GM10847 (cell line): ENCODE data around the gene MAST3.
A peak's percentile ranks its signal among the peaks of the same experiment; 100 is the strongest.

Source experiments
- POLR2A ChIP-seq: IDR thresholded peaks from 2 replicates; pipeline ENCODE4 v1.6.1; 2011; ENCODE audit not compliant: insufficient read length; ENCODE audit errors: extremely low read depth

MAST3 gene

DNA sequence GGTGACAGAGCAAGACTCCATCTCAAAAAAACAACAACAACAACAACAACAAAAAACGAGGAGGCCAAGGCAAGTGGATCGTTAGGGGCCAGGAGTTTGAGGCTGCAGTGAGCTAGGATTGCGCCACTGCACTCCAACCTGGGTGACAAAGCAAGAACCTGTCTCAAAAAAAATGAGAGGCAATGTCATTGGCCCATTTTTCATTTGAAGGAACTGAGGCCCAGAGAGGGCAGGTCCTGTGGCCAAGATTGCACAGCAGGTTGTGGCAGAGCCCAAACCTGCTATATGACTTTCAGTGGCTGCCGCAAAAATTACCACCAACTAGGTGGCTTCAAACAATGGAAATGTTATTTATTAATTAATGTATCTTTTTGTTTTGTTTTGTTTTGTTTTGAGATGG is 60.9 kb downstream of the MAST3 start:
- no peak for TF ChIP-seq POLR2A

DNA sequence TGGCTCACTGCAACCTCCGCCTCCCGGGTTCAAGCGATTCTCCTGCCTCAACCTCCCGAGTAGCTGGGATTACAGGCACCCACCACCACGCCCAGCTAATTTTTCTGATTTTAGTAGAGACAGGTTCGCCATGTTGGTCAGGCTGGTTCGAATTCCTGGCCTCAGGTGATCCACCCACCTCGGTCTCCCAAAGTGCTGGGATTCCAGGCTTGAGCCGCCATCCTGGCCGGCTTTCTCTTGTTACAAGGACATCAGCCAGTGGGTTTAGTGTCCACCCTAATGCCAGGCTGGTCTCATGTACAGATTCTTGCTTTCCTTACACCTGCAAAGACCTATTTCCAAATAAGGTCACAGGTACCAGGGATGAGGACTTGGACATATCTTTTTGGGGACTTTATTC is 62.2 kb downstream of the MAST3 start:
- no peak for TF ChIP-seq POLR2A

DNA sequence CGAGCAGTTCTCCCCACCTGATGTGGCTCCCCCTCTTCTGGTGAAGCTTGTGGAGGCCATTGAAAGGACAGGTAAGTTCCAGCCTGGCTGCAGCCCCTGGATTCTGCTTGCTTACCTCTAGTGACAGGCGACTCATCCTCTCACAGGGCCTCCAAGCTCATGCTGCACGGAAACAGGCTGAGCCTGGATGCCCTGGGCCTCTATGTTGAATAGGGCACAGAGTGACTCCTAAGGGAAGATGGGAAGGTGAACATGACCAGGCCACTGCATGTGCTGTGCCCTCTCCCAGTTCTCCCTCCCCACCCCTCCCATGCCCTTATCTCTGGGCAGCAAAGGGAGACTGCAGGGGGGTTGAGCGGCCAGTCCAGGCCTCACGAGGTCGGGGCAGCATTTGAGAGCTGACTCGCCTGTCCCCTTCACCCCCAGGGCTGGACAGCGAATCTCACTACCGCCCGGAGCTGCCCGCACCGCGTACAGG is 63.0 kb downstream of the MAST3 start:
- no peak for TF ChIP-seq POLR2A

DNA sequence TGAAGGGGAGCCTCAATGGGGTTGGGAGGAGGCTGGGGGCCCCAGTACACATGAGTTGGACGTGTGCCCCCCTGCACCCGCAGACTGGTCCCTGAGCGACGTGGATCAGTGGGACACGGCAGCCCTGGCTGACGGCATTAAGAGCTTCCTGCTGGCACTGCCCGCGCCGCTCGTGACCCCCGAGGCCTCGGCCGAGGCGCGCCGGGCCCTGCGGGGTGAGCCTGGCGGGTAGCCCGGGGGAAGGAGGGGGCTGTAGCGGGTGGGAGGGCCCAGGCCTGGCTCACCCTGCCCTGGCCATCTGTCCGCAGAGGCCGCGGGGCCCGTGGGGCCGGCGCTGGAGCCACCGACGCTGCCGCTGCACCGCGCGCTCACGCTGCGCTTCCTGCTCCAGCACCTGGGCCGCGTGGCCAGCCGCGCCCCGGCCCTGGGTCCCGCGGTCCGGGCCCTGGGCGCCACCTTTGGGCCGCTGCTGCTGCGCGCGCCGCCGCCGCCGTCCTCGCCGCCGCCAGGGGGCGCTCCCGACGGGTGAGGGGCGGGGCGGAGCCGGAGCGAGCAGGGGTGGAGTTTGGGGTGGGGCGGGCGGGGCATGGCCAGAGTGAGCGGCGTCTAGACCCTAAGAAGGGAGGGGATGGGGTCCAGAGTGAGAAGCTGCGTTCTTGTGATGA is 63.5 kb downstream of the MAST3 start:
- TF ChIP-seq POLR2A: peak; percentile 48

DNA sequence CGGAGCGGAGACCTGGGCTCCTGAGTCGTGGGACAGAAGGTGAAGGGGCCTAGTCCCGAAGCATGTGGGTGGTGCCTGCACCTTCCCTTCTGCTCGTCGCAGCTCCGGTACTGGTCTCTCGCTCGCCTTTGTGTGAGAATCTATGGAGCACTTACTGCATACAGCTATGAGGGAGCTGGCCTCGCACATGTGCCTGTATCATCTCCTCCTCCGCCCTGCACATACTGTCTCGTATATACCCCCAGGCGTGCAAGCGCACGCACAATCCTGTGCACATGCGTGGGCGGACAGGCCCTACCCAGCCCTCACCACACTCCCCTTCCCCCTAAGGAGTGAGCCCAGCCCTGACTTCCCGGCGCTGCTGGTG is 64.0 kb downstream of the MAST3 start:
- TF ChIP-seq POLR2A: no peak

DNA sequence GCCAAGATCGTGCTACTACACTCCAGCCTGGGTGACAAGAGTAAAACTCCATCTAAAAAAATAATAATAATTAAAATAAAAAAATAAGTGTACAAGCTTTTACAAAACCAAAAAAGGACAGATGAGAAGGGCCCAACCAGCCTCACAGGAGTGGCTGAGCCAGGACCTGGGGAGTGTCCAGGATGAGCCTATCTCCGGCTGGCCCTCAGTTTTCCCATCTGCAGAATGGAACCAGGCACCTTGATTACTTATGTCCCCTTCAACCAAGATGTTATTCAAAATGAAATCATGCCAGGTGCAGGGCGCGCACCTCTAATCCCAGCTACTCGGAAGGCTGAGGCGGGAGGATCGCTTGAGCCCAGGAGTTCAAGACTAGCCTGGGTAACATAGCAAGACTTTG is 66.5 kb downstream of the MAST3 start:
- no peak for TF ChIP-seq POLR2A

DNA sequence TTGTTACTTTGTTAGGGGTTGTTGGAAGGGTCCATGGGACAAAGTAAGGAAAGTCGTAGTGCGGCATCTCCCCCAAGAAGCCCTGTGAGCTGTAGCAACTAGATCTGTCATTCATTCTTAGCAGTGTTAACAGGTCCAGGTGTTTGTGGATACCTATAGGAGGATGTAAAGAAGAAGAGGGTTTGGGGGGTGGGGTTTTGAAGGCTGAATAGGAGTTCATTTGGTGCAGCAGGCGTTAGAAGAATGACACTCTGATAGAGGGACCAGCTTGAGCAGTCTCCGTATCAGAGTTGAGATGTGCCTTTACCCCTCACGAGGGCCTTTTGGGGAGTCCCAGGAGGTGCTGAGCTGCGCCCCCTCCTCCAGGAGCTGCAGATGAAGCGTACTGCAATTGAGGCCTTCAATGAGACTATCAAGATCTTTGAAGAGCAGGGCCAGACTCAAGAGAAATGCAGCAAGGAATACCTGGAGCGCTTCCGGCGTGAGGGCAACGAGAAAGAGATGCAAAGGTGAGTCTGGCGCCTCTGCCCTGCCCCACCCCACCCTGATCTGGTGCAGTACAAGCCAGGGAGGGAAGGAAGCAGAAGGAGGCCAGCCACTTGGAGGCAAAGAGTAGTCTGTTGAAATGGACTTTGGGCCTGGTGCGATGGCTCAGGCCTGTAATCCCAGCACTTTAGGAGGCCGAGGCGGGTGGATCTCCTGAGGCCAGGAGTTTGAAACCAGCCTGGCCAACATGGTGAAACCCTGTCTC is 68.4 kb downstream of the MAST3 start:
- TF ChIP-seq POLR2A: no peak

DNA sequence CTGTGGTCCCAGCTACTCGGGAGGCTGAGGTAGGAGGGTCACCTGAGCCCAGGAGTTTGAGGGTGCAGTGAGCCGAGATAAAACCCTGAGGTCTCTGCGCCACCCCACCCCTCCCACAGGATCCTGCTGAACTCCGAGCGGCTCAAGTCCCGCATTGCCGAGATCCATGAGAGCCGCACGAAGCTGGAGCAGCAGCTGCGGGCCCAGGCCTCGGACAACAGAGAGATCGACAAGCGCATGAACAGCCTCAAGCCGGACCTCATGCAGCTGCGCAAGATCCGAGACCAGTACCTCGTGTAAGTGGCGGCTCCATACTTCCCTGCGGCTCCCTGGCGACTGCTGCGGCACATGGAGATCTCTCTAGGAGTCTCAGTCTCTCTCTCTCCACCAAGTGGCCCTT is 69.4 kb downstream of the MAST3 start:
- TF ChIP-seq POLR2A: no peak

DNA sequence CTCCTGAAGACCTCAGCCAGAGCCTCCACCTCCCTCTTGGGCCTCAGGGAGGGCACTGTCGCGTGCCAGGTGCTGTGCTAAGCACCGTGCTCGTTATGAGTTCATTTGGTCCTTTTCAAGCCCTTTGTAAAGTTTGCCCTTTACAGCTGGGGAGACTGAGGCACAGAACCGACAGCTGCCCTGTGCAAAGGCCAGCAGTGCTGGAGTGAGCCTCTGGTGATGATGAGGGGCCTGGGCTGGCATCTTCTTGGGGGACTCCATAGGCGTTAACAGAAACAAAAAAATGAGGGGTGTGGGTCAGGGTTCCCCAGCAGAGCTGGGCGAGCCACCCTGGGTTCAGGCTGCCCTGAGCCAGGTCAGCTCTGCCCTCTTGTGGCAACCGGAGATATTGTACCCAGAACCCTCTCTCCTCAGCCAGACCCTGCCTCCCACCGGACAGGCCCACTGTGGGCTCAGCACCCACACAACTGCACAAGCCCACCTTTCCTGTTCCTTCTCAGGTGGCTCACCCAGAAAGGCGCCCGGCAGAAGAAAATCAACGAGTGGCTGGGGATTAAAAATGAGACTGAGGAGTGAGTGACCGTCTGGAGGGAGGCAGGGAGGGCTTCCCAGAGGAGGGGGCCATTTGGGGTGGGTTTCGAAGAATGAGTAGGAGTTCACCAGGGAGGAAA is 70.5 kb downstream of the MAST3 start:
- no peak for TF ChIP-seq POLR2A

DNA sequence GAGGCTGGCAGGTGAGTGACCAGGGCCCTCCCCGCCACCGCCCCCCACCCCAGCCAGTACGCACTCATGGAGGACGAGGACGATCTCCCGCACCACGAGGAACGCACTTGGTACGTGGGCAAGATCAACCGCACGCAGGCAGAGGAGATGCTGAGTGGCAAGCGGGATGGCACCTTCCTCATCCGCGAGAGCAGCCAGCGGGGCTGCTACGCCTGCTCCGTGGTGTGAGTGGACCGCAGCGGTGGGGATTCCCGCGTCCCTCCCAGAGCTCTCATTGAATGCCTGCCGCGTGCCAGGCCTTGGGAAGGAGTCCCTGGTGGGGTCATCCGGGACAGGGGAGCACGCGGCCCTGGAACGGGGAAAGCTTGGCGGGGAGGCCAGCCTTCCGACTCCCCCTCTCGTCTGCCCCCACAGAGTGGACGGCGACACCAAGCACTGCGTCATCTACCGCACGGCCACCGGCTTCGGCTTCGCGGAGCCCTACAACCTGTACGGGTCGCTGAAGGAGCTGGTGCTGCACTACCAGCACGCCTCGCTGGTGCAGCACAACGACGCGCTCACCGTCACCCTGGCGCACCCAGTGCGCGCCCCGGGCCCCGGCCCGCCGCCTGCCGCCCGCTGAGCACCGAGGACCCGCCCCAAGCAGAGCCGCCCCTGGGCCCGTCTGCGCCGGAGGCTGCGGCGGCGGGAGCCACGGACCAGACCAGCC is 71.2 kb downstream of the MAST3 start:
- no peak for TF ChIP-seq POLR2A

DNA sequence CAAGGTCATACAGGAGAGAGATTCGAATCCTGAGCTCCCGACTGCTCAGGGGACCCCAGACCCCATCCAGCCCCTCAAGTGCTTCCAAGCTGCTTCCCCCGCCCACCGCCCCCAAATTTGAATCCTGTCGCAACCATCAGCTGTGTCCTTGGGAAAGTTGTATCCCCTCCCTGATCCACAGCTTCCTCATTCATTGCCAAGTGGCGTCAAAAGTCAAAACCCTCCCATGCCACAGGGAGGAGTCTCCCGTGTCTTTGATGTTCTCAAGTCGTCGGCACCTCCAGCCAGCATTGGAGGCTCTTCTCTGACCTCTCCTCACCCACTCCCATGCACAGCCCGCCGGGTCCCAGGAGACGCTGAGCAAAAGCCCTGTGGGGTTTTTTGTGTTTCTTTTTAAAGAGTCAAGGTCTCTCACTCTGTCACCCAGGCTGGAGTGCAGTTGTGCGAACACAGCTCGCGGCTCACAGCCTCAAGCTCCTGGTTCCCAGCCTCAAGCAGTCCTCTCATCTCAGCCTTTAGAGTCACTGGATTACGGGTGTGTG is 73.2 kb downstream of the MAST3 start:
- TF ChIP-seq POLR2A: no peak

DNA sequence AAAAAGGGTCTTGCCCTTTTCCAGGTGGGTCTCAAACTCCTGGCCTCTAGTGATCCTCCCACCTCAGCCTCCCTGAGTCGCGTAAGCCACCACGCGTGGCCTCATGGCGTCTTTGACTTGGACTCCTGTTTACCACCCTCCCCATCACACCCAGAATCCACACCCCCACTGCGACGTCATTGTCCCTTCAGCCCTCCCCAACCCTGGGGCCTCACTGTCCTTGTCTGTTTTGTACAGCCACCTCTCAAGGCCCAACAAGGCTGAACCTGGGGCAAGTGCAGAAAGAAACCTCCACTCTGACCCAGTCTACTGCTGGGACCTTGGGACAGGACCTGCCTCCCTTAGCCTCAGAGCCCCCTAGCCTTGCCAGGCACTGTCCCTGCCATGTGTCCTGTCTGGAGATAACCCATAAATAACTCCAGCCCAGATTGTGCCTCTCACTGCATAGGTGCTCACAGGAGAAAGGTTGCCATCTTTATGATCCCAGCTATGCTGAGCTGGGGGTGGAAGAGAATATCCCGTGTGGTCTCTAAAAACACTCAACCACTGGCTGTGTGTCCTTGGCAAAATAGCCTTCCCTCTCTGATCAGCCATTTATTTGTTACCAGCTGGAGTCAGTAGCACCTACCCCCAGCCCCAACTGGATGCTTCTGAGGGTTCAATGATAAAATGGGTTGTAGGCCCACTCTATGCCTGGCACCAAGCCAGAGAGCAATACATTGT is 74.2 kb downstream of the MAST3 start:
- TF ChIP-seq POLR2A: no peak

DNA sequence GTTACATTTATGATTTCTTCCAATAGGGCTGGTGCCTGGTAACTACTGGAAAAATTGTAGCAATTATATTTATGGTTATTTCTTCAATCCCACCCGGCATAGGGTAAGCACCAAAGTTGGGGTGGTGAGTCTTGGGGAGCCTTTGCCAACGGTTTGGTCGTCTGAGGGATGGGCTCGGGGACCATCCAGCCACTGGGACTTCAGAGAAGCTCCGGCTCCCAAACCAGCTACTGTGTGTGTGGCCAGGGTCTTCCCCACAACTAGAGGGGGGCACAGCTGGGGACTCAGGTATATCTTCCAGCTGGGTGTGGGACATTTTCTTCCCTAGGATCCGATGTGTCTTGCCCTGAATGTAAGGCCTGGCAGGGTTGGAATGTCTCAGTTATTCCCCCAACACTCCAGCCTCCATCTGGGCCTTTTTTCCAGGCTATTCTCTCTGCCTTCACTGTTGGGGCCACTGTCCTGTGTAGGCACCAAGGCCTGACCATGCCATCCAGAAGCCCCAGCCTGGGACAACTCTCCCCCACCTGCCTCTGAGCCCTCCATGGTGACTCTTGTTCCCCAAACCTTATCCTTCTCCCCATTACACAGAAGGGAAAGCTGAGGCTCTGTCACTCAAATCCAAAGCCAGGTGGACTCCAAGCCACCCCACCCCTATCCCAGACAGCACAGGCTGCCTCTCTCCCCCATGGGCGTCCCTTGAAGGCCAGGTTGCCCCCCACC is 74.9 kb downstream of the MAST3 start:
- no peak for TF ChIP-seq POLR2A

DNA sequence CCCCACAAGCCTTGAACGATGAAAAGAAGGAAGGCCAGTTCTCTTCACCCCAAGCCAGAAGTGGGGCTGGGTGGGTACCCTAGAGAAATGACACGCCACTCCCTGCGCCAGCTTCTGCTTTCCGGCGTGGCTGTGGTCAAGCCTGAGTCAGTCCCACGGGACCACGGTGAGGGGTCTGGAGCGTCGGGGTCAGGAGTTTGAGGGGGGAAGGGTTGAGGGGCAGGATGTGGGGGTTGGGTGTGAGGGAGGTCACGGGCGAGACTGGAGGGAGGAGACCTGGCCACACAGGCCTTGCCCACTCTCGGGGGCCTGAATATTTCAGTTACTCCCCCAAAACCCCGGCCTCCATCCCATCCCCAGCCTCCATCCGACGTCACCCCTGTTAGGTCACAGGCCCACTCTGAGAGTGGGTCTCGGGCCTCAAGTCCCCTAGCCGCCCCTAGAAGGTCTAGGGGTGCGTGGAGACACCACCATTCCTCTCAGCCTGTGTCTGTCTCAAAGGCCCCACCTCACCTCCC is 75.5 kb downstream of the MAST3 start:
- no peak for TF ChIP-seq POLR2A
